Neural cell (in vitro differentiated cells): Measurements from ENCODE around the gene ZCCHC17.

Experiments used
- EP300 ChIP-seq: fragments of 450-650 bp; conservative IDR thresholded peaks from 2 replicates; pipeline ENCODE4 v1.6.1; 2014; ENCODE audit warnings: antibody characterized with exemption, mild to moderate bottlenecking, moderate library complexity; ENCODE audit not compliant: poor library complexity, severe bottlenecking
- EZH2 ChIP-seq: fragments of 200-600, 300-800 bp; shearing (Covaris generic), sonication (generic); IDR thresholded peaks from 2 replicates; pipeline ENCODE4 v1.6.1; 2014; ENCODE audit warnings: antibody characterized with exemption, low read length, borderline replicate concordance, mild to moderate bottlenecking; ENCODE audit not compliant: insufficient read depth, poor library complexity, severe bottlenecking
- MXI1 ChIP-seq: fragments of 450-650 bp; conservative IDR thresholded peaks from 2 replicates; pipeline ENCODE4 v1.6.1; 2014; ENCODE audit warnings: antibody characterized with exemption, mild to moderate bottlenecking; ENCODE audit not compliant: poor library complexity, severe bottlenecking
- POLR2AphosphoS5 ChIP-seq: IDR thresholded peaks from 2 replicates; pipeline ENCODE4 v1.6.1; 2012
- RAD21 ChIP-seq: fragments of 450-650 bp; conservative IDR thresholded peaks from 2 replicates; pipeline ENCODE4 v1.6.1; 2014; ENCODE audit warnings: antibody characterized with exemption, mild to moderate bottlenecking, moderate library complexity
- SMC3 ChIP-seq: fragments of 450-650 bp; conservative IDR thresholded peaks from 2 replicates; pipeline ENCODE4 v1.6.1; 2014; ENCODE audit warnings: antibody characterized with exemption, mild to moderate bottlenecking, moderate library complexity; ENCODE audit not compliant: poor library complexity
- TAF1 ChIP-seq: IDR thresholded peaks from 2 replicates; pipeline ENCODE4 v1.6.1; 2012; ENCODE audit warnings: low read depth
- TF ChIP-seq, protein P1 (sequence below): IDR thresholded peaks from 2 replicates; pipeline ENCODE4 v1.6.1; 2012; ENCODE audit warnings: borderline replicate concordance
- TF ChIP-seq, protein P2 (sequence below): fragments of 450-650 bp; IDR thresholded peaks from 2 replicates; pipeline ENCODE4 v1.5.1; 2014; ENCODE audit warnings: antibody characterized with exemption, mild to moderate bottlenecking, moderate library complexity; ENCODE audit not compliant: poor library complexity, severe bottlenecking

DNA sequence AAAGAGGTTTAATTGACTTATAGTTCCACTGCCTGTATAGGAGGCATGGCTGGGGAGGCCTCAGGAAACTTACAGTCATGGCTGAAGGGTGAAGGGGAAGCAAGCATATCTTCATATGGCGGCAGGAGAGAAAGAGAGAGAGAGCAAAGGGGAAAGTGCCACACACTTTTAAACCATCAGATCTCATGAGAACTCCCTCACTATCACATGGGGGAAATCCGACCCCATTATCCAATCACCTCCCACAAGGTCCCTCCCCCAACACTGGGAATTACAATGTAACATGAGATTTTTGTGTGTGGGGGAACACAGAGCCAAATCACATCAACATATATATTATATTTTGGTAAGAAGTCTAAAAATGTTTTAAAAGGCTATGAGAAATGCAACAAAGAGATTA is 48.8 kb downstream of the ZCCHC17 start:
- TF ChIP-seq, protein P1, sequence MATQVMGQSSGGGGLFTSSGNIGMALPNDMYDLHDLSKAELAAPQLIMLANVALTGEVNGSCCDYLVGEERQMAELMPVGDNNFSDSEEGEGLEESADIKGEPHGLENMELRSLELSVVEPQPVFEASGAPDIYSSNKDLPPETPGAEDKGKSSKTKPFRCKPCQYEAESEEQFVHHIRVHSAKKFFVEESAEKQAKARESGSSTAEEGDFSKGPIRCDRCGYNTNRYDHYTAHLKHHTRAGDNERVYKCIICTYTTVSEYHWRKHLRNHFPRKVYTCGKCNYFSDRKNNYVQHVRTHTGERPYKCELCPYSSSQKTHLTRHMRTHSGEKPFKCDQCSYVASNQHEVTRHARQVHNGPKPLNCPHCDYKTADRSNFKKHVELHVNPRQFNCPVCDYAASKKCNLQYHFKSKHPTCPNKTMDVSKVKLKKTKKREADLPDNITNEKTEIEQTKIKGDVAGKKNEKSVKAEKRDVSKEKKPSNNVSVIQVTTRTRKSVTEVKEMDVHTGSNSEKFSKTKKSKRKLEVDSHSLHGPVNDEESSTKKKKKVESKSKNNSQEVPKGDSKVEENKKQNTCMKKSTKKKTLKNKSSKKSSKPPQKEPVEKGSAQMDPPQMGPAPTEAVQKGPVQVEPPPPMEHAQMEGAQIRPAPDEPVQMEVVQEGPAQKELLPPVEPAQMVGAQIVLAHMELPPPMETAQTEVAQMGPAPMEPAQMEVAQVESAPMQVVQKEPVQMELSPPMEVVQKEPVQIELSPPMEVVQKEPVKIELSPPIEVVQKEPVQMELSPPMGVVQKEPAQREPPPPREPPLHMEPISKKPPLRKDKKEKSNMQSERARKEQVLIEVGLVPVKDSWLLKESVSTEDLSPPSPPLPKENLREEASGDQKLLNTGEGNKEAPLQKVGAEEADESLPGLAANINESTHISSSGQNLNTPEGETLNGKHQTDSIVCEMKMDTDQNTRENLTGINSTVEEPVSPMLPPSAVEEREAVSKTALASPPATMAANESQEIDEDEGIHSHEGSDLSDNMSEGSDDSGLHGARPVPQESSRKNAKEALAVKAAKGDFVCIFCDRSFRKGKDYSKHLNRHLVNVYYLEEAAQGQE: no peak
- TF ChIP-seq, protein P2, sequence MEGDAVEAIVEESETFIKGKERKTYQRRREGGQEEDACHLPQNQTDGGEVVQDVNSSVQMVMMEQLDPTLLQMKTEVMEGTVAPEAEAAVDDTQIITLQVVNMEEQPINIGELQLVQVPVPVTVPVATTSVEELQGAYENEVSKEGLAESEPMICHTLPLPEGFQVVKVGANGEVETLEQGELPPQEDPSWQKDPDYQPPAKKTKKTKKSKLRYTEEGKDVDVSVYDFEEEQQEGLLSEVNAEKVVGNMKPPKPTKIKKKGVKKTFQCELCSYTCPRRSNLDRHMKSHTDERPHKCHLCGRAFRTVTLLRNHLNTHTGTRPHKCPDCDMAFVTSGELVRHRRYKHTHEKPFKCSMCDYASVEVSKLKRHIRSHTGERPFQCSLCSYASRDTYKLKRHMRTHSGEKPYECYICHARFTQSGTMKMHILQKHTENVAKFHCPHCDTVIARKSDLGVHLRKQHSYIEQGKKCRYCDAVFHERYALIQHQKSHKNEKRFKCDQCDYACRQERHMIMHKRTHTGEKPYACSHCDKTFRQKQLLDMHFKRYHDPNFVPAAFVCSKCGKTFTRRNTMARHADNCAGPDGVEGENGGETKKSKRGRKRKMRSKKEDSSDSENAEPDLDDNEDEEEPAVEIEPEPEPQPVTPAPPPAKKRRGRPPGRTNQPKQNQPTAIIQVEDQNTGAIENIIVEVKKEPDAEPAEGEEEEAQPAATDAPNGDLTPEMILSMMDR: no peak
- TF ChIP-seq TAF1: no peak
- no peak for TF ChIP-seq EZH2
- no peak for TF ChIP-seq EP300
- TF ChIP-seq SMC3: no peak
- TF ChIP-seq POLR2AphosphoS5: no peak
- no peak for TF ChIP-seq RAD21
- no peak for TF ChIP-seq MXI1
